Kidney epithelial cell (primary cell): ENCODE measurements around the gene SULT2B1. TPM values are rescaled to one million over a fixed set of nuclear protein-coding genes. Genes with fewer than 3 reads are reported as not detected.

Experiments
- DNase-seq: peaks from one replicate; pipeline ENCODE4 v3.0.0-alpha.2; 2010; ENCODE audit warnings: low read depth
- H3K27me3 ChIP-seq: 2 replicates; pipeline ENCODE4 v1.6.0; 2011; ENCODE audit warnings: low read length; ENCODE audit not compliant: control insufficient read depth, insufficient read depth
- H3K36me3 ChIP-seq: 2 replicates; pipeline ENCODE4 v1.5.1; 2011; ENCODE audit warnings: low read length; ENCODE audit not compliant: control insufficient read depth, insufficient read depth
- H3K4me3 ChIP-seq: 2 replicates; pipeline ENCODE4 v1.5.1; 2011; ENCODE audit warnings: low read depth, mild to moderate bottlenecking, control low read depth, low read length
- total RNA-seq: library from RNA; depleted of rRNA; stranded (reverse); fragments of >200 nt; gene quantifications from 2 replicates; pipeline ENCODE4 v1.2.3, GENCODE V29; 2015
- TF ChIP-seq, protein P1 (sequence below): IDR thresholded peaks from 2 replicates; pipeline ENCODE4 v1.5.1; 2011; ENCODE audit warnings: mild to moderate bottlenecking, moderate library complexity, low read length, control low read depth, inconsistent platforms; ENCODE audit not compliant: insufficient read depth, poor library complexity, severe bottlenecking

The SULT2B1 gene
- total RNA-seq, 1 donor from 2014 or later: 0.50 TPM

DNA sequence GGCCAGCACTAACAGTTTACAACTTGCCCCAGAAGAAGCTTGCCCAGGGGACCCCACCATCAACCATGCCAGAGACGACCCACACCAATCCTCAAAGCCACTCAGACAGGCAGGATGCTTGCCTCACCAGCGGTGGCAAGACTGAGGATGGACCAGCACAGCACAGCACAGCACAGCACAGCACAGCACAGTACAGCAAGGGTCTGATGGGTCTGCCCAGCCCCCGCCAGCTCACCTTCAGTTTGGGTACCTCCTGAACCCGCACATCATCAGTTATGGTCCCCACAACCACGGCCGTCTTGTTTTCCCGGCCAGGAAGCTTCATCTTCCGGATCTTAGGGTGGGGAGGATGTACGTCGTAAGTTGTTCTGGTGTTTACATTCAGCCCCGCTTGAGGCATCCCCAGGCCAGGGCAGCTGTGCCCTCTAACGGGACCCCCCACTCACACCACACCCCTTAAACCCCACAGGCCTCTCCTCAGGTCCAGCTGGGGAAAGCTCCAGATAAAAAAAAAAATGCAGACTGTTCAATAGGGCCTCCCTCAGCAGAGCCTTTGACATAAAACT lies 64.6 kb downstream of the SULT2B1 start:
- no peak overlapping the region for H3K4me3 ChIP-seq
- H3K36me3 ChIP-seq: peaks cover 5% of the 10 kb centered on the region
- no peaks in the 10 kb centered on the region for H3K27me3 ChIP-seq
- TF ChIP-seq, protein P1, sequence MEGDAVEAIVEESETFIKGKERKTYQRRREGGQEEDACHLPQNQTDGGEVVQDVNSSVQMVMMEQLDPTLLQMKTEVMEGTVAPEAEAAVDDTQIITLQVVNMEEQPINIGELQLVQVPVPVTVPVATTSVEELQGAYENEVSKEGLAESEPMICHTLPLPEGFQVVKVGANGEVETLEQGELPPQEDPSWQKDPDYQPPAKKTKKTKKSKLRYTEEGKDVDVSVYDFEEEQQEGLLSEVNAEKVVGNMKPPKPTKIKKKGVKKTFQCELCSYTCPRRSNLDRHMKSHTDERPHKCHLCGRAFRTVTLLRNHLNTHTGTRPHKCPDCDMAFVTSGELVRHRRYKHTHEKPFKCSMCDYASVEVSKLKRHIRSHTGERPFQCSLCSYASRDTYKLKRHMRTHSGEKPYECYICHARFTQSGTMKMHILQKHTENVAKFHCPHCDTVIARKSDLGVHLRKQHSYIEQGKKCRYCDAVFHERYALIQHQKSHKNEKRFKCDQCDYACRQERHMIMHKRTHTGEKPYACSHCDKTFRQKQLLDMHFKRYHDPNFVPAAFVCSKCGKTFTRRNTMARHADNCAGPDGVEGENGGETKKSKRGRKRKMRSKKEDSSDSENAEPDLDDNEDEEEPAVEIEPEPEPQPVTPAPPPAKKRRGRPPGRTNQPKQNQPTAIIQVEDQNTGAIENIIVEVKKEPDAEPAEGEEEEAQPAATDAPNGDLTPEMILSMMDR: no peak
- DNase-seq: no peak

DNA sequence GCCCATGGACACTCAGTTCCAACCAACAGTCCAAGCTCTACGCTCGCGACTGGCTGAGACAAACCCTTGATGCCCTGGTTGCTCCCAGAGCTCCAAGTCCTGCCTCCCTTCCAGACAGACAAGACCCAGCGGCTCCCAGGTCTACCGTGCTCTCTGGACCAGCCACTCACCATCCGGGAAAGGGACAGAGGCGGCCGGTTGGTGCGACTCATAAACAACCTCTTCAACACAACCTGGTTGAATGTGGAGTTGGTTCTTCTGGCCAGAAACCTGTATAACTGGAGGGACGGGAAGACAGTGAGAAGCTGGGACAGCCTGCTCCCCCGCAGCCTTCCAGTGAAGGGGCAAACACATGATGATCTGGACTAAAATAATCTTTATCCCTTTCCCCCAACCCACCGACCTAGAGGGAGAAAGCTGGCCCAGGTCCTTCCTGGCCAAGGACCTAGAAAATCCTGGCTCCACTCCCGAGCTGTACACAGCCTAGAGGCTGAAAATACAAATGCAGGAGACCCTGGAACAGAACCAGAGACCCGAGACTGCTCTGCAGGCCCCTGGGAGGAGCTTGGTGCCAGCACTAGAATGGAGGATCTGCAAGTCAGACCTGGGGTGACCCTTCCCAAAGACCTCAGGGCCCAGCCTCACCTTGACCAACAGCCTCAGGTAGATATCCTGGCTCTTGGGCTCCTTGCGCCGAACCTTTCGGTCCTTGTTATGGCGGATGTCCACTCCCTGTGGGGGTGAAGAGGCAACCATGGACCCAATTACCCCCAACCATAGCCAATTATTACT lies 65.4 kb downstream of the SULT2B1 start:
- H3K4me3 ChIP-seq: peak overlapping the region; percentile 90
- TF ChIP-seq, protein P1: no peak
- peaks cover 5% of the 10 kb centered on the region for H3K36me3 ChIP-seq
- DNase-seq: no peak
- no peaks in the 10 kb centered on the region for H3K27me3 ChIP-seq

DNA sequence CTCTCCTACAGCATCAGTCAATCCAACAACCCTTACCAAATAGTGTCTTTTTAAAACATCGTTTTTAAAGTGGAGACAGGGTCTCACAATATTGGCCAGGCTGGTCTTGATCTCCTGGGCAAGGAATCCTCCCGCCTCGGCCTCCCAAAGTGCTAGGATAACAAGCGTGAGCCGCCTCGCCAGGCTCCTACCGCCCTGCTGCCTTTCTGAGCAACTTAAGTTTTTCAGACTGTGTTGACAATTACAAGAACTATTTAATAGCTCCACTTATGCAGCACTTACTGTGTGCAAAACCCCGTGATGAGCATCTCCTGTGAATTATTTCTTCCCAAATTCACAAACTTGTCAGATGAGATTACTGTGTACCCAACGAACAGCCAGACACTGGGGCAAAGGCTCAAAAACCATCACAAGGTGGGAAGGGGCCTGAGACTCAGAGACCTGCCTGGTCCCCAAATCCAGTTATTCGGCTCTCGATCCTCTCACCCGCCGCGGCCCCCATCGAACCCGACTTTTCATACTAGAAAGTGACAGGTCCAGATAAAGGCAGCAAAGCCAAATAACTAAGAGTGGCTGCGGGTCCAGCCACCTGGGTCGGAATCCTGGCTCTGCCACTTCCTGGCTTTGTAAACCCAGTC lies 66.4 kb downstream of the SULT2B1 start:
- TF ChIP-seq, protein P1: no peak

DNA sequence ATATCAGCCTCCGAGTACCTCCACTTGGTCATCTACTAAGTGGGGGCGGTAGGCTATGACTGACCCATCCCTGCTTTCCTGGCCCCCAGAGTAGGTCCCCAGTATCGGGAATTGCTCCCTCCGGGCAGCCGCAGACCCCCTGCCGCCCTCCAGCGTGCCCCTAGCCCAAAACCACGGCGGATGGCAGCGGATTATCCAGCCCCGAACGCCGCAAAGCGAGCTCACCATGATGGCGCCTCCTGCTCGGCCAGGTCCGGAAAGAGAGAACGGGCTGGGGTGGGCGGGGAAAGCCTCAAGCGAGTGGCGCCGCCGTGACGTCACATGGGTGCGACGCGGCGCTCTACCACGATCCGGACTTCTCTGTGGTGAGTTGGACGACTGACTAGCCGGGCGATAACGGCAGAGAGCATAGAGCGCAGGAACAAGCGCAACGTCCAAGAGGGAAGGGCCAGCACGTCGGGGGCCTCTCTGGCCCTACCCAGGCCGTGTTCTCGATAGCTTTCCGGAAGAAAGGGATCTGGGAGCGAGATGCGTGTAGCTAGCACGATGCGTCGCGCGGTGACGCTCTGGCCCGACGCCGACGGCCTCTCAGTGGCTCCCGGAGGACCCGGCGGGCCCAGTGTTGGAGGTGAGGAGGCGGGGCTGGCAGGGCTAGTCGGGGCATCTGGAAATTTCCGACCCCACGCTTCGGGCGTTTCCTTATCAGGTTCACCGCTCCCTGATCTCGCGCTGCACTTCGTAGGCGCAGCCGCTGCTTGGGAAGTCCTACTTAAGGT lies 67.1 kb downstream of the SULT2B1 start, which contains the start of the genes RPL18 and SPHK2:
RPL18 (minus strand) TSS at position 263 of the 776 bp plus-strand sequence; CDS start at position 228, 35 bp downstream.
SPHK2 (plus strand) TSS at position 591 of the 776 bp plus-strand sequence. CDS start 1,009 bp downstream, outside the sequence.
- peak within 1 kb of the TSS; percentile 90 for H3K4me3 ChIP-seq
- peak; percentile 99 for DNase-seq
- TF ChIP-seq, protein P1: no peak
- H3K36me3 ChIP-seq: peaks cover 5% of the 10 kb centered on the region
- H3K27me3 ChIP-seq: no peaks in the 10 kb centered on the region

More for the DNA sequence above, 66.4 kb downstream of the SULT2B1 start:
- no peak for DNase-seq
- H3K27me3 ChIP-seq: no peaks in the 10 kb centered on the region
- H3K4me3 ChIP-seq: peak overlapping the region; percentile 90
- H3K36me3 ChIP-seq: peaks cover 5% of the 10 kb centered on the region

DNA sequence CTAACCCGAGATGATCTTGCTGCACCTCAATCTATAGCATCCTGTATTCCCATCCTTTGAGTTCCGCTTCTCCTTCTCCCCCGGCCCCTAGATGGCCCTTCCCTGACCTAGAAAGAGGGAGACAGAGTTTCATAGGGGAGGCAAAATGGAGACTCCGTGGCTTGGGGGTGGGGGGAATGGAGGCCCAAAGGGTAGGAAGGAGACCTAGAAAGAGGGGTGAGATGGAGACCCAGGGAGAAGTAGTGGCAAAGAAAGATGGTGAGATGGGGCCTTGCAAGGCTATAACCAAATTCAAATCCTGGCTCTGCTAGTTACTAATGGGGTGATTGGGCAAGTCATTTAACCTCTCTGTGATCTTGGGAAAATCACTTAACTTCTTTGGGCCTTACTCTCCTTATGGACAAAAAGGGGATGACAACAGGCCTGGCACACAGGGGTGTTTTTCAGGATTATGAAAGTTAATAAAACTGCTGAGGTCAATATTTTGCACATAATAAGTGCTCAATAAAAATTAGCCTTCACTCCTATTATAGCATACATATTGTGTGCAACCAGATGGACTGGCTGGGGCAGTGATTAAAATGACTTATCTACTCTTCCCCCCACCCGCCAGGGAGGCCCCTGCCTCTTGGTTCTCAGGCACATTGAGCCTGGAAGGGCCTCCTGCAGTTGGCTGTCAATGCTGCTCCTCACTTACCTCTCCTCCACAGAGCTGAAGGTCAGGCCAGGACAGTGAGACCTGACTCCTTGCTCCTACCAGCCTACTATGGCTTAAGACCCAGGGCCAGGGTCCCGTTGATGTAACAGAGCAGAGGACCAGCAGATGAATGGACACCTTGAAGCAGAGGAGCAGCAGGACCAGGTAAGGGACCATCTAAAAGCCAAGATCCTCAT lies 68.0 kb downstream of the SULT2B1 start:
- DNase-seq: no peak
- peak overlapping the region; percentile 90 for H3K4me3 ChIP-seq
- TF ChIP-seq, protein P1: no peak
- H3K27me3 ChIP-seq: no peaks in the 10 kb centered on the region
- peaks cover 5% of the 10 kb centered on the region for H3K36me3 ChIP-seq
